ENCODE results near the gene FRMD3. TPM values are rescaled to one million over a fixed set of nuclear protein-coding genes. Genes with fewer than 3 reads are reported as not detected.

Gene FRMD3
- polyA plus RNA-seq, 3 donors = 0.78 to 5.8 (median 4.9) TPM

GRCh38 chr9:83449983-83450382, 88.2 kb downstream of the FRMD3 start:
- WGBS, 3 donors = 64 to 74% (median 71%) methylated on average over 6 of the region's 6 CpGs
- H3K27ac ChIP-seq (ENCODE audit: low read depth, low read length) = no peak overlapping the region

GRCh38 chr9:83449166-83449565, 89.0 kb downstream of the FRMD3 start:
- H3K27ac ChIP-seq (ENCODE audit: low read depth, low read length) = no peak overlapping the region
- 58 to 91% (median 71%) methylated on average over 5 of the region's 5 CpGs for WGBS, 3 donors

GRCh38 chr9:83448626-83449025, 89.6 kb downstream of the FRMD3 start:
- WGBS, 3 donors = 93 to 96% (median 95%) methylated on average over 5 of the region's 5 CpGs
- no peak overlapping the region for H3K27ac ChIP-seq (ENCODE audit: low read depth, low read length)

- 78 to 94% (median 89%) methylated on average over 8 of the region's 8 CpGs for WGBS, 3 donors
- no peak overlapping the region for H3K27ac ChIP-seq (ENCODE audit: low read depth, low read length)
Measured at GRCh38 chr9:83447351-83447750, 90.8 kb downstream of the FRMD3 start.

- H3K27ac ChIP-seq (ENCODE audit: low read depth, low read length) = no peak overlapping the region
- 88 to 94% (median 91%) methylated on average over 6 of the region's 6 CpGs for WGBS, 3 donors
Measured at GRCh38 chr9:83445703-83446265, 92.4 kb downstream of the FRMD3 start.

- H3K27ac ChIP-seq (ENCODE audit: low read depth, low read length) = no peak overlapping the region
- 49 to 66% (median 57%) methylated on average over 4 of the region's 4 CpGs for WGBS, 3 donors
Measured at GRCh38 chr9:83444110-83444509, 94.1 kb downstream of the FRMD3 start.

GRCh38 chr9:83441390-83441789, 96.8 kb downstream of the FRMD3 start:
- 36 to 58% (median 39%) methylated on average over 3 of the region's 3 CpGs for WGBS, 3 donors
- H3K27ac ChIP-seq (ENCODE audit: low read depth, low read length) = no peak overlapping the region

GRCh38 chr9:83440641-83441040, 97.6 kb downstream of the FRMD3 start:
- WGBS, 3 donors = 61 to 88% (median 87%) methylated on average over 5 of the region's 5 CpGs
- H3K27ac ChIP-seq (ENCODE audit: low read depth, low read length) = no peak overlapping the region

GRCh38 chr9:83435301-83435700, 102.9 kb downstream of the FRMD3 start:
- no peak overlapping the region for H3K27ac ChIP-seq (ENCODE audit: low read depth, low read length)
- WGBS, 3 donors = 73 to 97% (median 73%) methylated on average over 4 of the region's 4 CpGs

- WGBS, 3 donors = 71 to 100% (median 75%) methylated on average over 1 of the region's 1 CpG
- no peak overlapping the region for H3K27ac ChIP-seq (ENCODE audit: low read depth, low read length)
Measured at GRCh38 chr9:83434254-83434653, 103.9 kb downstream of the FRMD3 start.

- no peak overlapping the region for H3K27ac ChIP-seq (ENCODE audit: low read depth, low read length)
- WGBS, 3 donors = 74 to 100% (median 88%) methylated on average over 1 of the region's 1 CpG
Measured at GRCh38 chr9:83433846-83434245, 104.4 kb downstream of the FRMD3 start.

GRCh38 chr9:83432877-83433550, 105.2 kb downstream of the FRMD3 start:
- H3K27ac ChIP-seq (ENCODE audit: low read depth, low read length) = no peak overlapping the region
- 69 to 93% (median 72%) methylated on average over 2 of the region's 2 CpGs for WGBS, 3 donors

- H3K27ac ChIP-seq (ENCODE audit: low read depth, low read length) = peak overlapping the region; percentile 42
- 10 to 56% (median 42%) methylated on average over 6 of the region's 6 CpGs for WGBS, 3 donors
Measured at GRCh38 chr9:83432104-83432627, 106.0 kb downstream of the FRMD3 start.

- H3K27ac ChIP-seq (ENCODE audit: low read depth, low read length) = no peak overlapping the region
- 63 to 69% (median 68%) methylated on average over 7 of the region's 7 CpGs for WGBS, 3 donors
Measured at GRCh38 chr9:83431101-83432060, 106.8 kb downstream of the FRMD3 start.

GRCh38 chr9:83430681-83431080, 107.5 kb downstream of the FRMD3 start:
- no peak overlapping the region for H3K27ac ChIP-seq (ENCODE audit: low read depth, low read length)
- WGBS, 3 donors = 80 to 89% (median 84%) methylated on average over 4 of the region's 4 CpGs

GRCh38 chr9:83429229-83429628, 109.0 kb downstream of the FRMD3 start:
- 45 to 90% (median 89%) methylated on average over 3 of the region's 3 CpGs for WGBS, 3 donors
- no peak overlapping the region for H3K27ac ChIP-seq (ENCODE audit: low read depth, low read length)

- 56 to 92% (median 82%) methylated on average over 4 of the region's 4 CpGs for WGBS, 3 donors
- H3K27ac ChIP-seq (ENCODE audit: low read depth, low read length) = no peak overlapping the region
Measured at GRCh38 chr9:83425240-83425639, 113.0 kb downstream of the FRMD3 start.

- H3K27ac ChIP-seq (ENCODE audit: low read depth, low read length) = no peak overlapping the region
- WGBS, 3 donors = 50 to 93% (median 87%) methylated on average over 2 of the region's 2 CpGs
Measured at GRCh38 chr9:83424831-83425230, 113.4 kb downstream of the FRMD3 start.
